ENCODE measurements around the gene TAF6L.
"Not testable (repeated sequence)": the region's sequence is repeated elsewhere in the genome, so short reads cannot be mapped to it uniquely, and the experiment has no call there.

Gene TAF6L

GRCh38 chr11:62771144-62772021 lies at the start of gene TAF6L:
Gene TAF6L (plus strand): TSS chr11:62771396. CDS start chr11:62775784, 4,388 bp downstream.
- peak; percentile 97 for DNase-seq

GRCh38 chr11:62721994-62722393 lies 49.2 kb upstream of the TAF6L start:
- no peak for DNase-seq

- DNase-seq = no peak
Observed at GRCh38 chr11:62724171-62724570, 47.0 kb upstream of the TAF6L start.

DNA sequence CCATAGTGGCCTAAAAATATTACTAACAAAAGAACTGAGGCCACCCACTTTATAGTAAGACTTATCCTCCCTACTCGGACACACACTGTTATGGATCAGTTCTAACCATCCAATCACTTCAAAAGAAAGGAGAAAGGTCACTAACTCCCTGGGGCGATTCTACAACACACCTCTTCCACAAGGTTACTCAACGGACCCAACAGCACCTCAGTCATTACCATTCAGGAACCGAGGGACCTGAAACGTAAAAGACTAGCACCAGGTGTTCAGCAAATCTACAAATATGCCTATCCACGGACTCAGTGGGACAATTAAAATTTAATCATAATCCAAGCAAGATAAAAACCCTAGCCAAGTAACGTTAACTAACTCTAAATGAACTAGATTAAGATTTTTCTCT lies 45.5 kb upstream of the TAF6L start:
- DNase-seq = no peak

GRCh38 chr11:62726156-62726914 lies 44.9 kb upstream of the TAF6L start:
- no peak for DNase-seq

- DNase-seq = no peak
Observed at GRCh38 chr11:62726915-62727164, 44.4 kb upstream of the TAF6L start.

DNA sequence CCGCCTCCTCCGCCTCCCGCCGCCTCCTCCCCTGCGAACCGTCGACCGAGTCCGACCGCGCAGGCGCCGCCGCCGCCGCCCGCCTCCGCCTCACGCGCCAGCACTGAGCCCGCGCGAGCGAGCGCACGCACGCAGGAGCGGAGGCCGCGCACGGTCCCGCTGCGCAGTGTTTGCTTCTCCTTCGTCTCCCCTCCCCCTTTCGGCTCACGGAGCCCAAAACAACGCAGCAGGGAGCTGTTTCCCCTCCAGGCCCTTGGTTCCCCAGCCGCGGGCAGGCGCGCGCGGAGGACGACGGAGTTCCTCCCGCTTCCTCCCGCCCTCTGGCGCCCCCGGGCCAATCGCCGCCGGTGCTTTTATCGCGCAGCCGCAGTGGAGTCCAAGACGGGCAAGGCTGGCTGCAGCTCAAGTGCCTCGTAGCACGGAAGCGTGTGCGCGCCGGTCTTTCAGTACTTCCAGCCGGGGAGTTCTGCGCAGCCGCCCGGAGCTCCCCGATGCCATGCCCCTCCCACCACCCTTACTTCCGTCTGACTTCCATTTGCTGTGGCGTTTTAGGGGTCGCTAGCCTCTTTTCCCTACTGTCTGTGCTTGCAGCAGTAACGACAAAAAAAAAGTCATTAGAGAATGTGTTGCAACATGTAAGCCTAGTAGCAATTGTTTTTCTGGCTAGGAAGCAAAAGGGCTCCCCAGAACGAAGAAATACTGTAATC lies 43.9 kb upstream of the TAF6L start, which contains the start of gene HNRNPUL2:
Gene HNRNPUL2 (minus strand): TSS at position 293 of the 707 bp plus-strand sequence. CDS start 301 bp downstream, outside the sequence.
- DNase-seq = peak; percentile 98

- DNase-seq = peak; percentile 97
Observed at GRCh38 chr11:62727872-62728170, 43.4 kb upstream of the TAF6L start.

- peak; percentile 87 for DNase-seq
Observed at GRCh38 chr11:62728171-62728988, 42.8 kb upstream of the TAF6L start, which contains the start of gene TTC9C. Gene TTC9C (plus strand): TSS chr11:62728486. CDS start chr11:62728849, 363 bp downstream.

DNA sequence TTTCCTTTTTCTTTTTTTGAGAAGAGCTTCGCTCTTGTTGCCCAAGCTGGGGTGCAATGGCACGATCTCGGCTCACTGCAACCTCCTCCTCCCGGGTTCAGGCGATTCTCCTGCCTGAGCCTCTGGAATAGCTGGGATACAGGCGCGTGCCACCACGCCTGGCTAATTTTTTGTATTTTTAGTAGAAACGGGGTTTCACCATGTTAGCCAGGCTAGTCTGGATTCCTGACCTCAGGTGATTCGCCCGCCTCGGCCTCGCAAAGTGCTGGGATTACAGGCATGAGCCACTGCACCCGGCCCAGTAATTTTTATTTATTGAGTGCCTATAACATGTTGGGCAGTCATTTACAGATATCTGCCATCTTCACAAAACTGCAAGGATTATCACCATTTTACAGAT lies 41.1 kb upstream of the TAF6L start:
- not testable (repeated sequence) for DNase-seq

DNA sequence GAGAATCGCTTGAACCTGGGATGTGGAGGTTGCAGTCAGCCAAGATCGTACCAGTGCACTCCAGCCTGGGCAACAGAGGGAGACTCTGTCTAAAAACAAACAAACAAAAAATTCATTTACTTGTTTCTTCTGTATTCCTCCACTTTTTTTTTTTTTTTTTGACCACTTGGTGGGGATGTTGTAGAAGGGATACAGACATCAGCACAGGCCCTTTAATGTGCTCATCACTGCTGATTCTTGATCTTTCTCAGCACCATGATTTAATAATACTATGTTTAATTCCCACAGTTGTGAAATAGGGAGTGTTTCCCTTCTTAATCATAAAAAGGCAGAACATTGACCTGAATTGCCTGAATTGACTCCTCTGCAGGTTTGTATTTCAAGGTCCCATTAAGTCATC lies 38.4 kb upstream of the TAF6L start:
- DNase-seq = no peak

- DNase-seq = no peak
Observed at GRCh38 chr11:62737196-62737595, 34.0 kb upstream of the TAF6L start.

GRCh38 chr11:62747475-62748160 lies 23.6 kb upstream of the TAF6L start:
- no peak for DNase-seq

- DNase-seq = not testable (repeated sequence)
Observed at GRCh38 chr11:62749931-62750330, 21.3 kb upstream of the TAF6L start.

GRCh38 chr11:62752177-62752785 lies 18.9 kb upstream of the TAF6L start:
- no peak for DNase-seq

- DNase-seq = no peak
Observed at GRCh38 chr11:62752994-62753735, 18.0 kb upstream of the TAF6L start.

- DNase-seq = peak; percentile 97
Observed at GRCh38 chr11:62753736-62754603, 17.2 kb upstream of the TAF6L start, which contains the start of gene ZBTB3. Gene ZBTB3 (minus strand): TSS chr11:62754160. CDS start chr11:62753664, 496 bp downstream.

DNA sequence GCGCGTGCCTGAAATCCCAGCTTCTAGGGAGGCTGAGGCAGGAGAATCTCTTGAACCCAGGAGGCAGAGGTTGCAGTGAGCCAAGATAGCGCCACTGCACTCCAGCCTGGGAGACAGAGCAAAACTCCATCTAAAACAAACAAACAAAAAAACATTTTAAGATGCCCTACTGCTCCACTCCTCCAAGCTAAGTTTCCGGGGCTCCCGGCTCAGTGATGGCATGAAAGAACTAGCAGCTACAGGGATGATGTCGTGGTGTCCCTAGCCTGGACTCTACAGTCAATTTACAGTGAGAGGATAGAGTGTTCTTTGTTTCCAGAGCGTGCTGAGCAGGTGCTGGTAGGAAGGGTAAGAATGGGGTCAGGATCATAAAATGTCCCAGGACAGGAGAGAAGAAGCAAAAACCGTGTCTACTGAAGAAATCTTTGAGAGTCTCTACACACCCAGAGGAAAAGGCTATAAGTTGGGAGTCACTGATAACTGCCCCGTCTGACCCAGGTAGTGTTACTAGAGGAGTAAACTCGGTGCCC lies 16.0 kb upstream of the TAF6L start:
- DNase-seq = no peak

Data from NCI-H2171 (cell line).